GM19238 (cell line): ENCODE results near the gene SAE1.
"Not testable (repeated sequence)": the region's sequence is repeated elsewhere in the genome, so short reads cannot be mapped to it uniquely, and the experiment has no call there.

Experiments used
- DNase-seq: peaks from one replicate; pipeline ENCODE4 v3.0.0; 2011; ENCODE audit warnings: low spot score; ENCODE audit not compliant: insufficient read length

Gene SAE1

GRCh38 chr19:47130120-47130588 is 481 bp upstream of the SAE1 start:
- no peak for DNase-seq

DNA sequence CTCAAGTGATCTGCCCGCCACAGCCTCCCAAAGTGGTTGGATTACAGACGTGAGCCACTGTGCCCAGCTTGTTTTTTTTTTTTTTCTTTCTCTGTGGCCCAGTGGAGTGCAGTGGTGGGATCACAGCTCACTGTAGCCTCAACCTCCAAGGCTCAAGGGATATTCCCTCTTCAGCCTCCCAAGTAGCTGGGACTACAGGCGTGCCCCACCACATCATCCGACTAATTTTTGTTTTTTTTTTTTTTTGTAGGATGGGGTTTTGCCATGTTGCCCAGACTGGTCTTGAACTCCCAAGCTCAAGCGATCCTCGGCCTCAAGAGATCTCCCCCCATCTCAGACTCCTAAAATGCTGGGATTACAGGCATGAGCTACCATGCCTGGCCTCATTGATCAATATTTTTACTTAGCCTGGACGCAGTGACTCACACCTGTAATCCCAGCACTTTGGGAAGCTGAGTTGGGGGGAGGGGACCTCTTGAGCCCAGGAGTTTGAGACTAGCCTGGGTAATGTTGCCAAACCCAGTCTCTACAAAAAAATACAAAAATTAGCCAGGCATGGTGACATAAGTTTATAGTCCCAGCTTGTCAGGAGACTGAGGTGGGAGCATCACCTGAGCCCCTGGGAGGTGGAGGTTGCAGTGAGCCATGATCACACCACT is 1.7 kb downstream of the SAE1 start:
- no peak for DNase-seq

- DNase-seq, result no peak
These were observed 2.4 kb downstream of the SAE1 start for GRCh38 chr19:47133021-47133471.

DNA sequence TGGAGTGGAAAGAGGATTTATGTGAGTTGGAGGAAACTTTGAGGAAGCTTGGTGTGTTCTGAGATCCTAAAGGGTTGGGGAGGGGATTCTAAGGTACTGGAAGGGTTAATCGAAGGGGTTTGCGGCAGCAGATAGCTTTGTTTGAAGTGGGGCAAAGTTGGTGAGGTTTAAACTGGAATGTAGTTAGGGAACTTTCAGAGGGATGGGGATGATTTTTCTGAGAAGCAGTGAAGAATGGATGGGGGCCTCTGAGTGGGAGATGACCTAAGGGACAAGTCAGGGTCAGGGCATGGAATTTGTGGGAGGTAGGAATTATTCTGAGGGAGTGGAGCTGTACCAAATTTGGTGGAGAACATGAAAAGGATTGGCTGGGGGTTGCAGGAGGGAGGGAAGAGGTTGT is 3.9 kb downstream of the SAE1 start:
- DNase-seq, result no peak

GRCh38 chr19:47135156-47135555 is 4.5 kb downstream of the SAE1 start:
- DNase-seq, result no peak

- not testable (repeated sequence) for DNase-seq
These were observed 10.6 kb downstream of the SAE1 start for GRCh38 chr19:47141252-47141651.

- no peak for DNase-seq
These were observed 11.1 kb downstream of the SAE1 start for GRCh38 chr19:47141695-47142094.

- no peak for DNase-seq
These were observed 12.1 kb downstream of the SAE1 start for GRCh38 chr19:47142779-47143178.

GRCh38 chr19:47143322-47144073 is 12.9 kb downstream of the SAE1 start:
- no peak for DNase-seq

DNA sequence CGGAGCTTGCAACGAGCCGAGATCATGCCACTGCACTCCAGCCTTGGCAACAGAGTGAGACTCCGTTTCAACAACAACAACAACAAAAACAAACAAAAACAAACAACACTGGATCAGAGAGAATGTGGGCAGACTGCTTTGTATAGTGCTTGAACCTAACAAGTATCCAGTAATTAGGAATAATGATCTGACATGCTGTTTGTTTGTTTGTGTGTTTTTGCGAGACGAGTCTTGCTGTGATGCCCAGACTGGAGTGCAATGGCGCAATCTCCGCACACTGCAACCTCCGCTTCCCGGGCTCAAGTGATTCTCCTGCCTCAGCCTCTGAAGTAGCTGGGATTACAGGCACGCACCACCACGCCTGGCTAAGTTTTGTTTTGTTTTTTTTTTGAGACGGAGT is 14.0 kb downstream of the SAE1 start:
- DNase-seq, result no peak

- no peak for DNase-seq
These were observed 15.2 kb downstream of the SAE1 start for GRCh38 chr19:47145639-47146486.

DNA sequence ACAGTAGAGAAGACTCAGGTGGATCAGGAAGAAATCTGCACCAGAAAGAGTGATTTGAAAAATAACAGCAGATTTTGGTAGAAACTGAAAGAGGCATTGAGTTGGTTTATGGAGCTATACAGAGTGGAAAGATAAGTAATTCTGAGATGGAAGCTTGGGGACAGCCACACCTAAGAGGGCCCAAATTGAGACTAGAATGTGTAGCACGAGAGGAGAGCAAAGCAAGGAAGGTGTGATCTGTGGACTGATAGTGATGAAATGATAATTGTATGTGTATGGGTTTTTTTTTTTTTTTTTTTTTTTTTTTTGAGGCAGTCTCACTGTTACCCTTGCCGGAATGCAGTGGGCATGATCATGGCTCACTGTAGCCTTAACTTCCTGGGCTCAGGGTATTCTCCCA is 16.3 kb downstream of the SAE1 start:
- no peak for DNase-seq

- DNase-seq, result no peak
These were observed 21.0 kb downstream of the SAE1 start for GRCh38 chr19:47151627-47152026.

DNA sequence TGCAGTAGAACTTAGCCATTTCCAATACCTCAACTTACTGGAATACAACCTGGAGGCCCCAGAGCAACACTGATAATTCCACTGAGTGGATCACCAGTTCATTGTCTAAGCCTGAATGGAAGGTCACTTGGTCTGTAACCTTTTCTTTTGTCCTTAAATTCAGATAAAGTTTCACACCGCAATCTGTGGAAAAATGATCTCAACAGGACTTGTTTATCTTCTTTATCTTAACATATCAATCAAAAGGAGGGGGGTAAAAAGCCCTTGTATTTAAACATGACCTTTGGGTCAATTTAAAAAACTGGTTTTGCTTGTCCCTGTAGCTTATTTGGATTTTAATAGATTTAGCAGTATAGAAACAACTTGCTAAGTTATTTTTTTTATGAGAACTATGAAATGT is 21.6 kb downstream of the SAE1 start:
- no peak for DNase-seq

GRCh38 chr19:47152632-47153031 is 22.0 kb downstream of the SAE1 start:
- no peak for DNase-seq

GRCh38 chr19:47153266-47153665 is 22.6 kb downstream of the SAE1 start:
- no peak for DNase-seq

- DNase-seq, result no peak
These were observed 24.5 kb downstream of the SAE1 start for GRCh38 chr19:47155148-47155547.

GRCh38 chr19:47156861-47157430 is 26.3 kb downstream of the SAE1 start:
- DNase-seq, result no peak

DNA sequence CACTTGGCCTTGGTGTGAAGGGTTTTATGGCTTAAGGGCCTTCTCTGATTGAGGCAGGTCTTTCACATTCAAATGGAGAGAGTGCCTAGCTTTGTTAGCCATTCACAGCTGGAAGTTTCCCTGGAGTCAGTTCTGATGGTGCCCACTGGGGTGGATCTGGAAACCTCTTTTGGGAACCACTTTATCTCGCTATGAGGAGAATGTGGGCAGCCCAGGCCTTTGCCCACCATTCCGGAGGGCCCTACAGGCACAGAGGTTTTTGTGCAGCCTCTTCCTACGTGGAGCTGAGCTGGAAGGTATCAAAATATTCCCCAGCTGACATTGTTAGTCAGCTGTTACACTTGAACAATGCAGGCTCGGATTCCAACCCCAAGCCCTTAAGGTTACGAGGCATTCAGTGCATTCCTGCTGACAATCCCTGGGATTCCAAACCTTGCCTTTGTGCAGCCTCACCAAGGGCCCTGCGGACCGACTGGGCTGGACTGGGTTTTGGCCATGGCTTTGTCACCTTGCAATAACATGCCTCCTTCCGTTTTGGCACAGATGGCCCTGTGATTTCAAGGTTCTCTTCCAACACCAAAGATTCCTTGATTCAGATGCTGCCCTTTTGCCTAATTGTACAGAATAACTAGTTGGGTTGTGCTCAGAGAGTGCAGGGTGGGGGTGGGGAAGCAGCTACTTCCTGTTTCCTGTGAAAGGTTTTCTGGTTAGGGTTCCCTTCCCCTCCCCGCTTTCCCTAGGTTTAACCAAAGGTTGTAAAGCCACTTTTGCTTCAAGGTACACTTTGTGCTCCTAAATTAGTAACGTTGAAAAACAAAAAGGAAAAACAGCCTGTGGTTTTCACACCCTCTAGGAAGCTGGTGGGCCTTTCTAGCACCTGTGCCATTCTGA is 27.0 kb downstream of the SAE1 start:
- DNase-seq, result no peak

GRCh38 chr19:47158367-47158791 is 27.7 kb downstream of the SAE1 start:
- no peak for DNase-seq
